GM12878 (cell line): ENCODE results near the gene IFITM1. TPM values are rescaled to one million over a fixed set of nuclear protein-coding genes. Genes with fewer than 3 reads are reported as not detected.

Experiments used
- BRCA1 ChIP-seq: IDR thresholded peaks from 2 replicates; pipeline ENCODE4 v1.6.1; 2011; ENCODE audit warnings: low read depth, low read length, improper control_type of control experiment
- CBX3 ChIP-seq: fragments of 200-600 bp; sonication (generic); IDR thresholded peaks from 2 replicates; pipeline ENCODE4 v1.6.1; 2016; ENCODE audit warnings: low read depth, borderline replicate concordance
- CUX1 ChIP-seq: IDR thresholded peaks from 2 replicates; pipeline ENCODE4 v1.6.1; 2012; ENCODE audit warnings: improper control_type of control experiment, low read depth, low read length; ENCODE audit not compliant: insufficient replicate concordance
- HDAC6 ChIP-seq: fragments of 200-600 bp; sonication (generic); IDR thresholded peaks from one replicate; pipeline ENCODE4 v1.8.0; 2017; ENCODE audit warnings: antibody characterized with exemption; ENCODE audit not compliant: unreplicated experiment
- HSF1 ChIP-seq: fragments of 150-350 bp; IDR thresholded peaks from 2 replicates; pipeline ENCODE4 v1.6.1; 2014; ENCODE audit warnings: mild to moderate bottlenecking, low read depth, low read length
- JUNB ChIP-seq: IDR thresholded peaks from 2 replicates; pipeline ENCODE4 v1.6.1; 2016; ENCODE audit warnings: antibody characterized with exemption, mild to moderate bottlenecking
- KDM1A ChIP-seq: fragments of 200-600 bp; sonication (generic); IDR thresholded peaks from 2 replicates; pipeline ENCODE4 v1.6.1; 2016; ENCODE audit warnings: borderline replicate concordance
- MTA2 ChIP-seq: fragments of 450-650 bp; IDR thresholded peaks from 2 replicates; pipeline ENCODE4 v1.6.1; 2016; ENCODE audit warnings: low read depth, mild to moderate bottlenecking, moderate library complexity
- MXI1 ChIP-seq: fragments of 150-350 bp; IDR thresholded peaks from 2 replicates; pipeline ENCODE4 v1.6.1; 2011; ENCODE audit warnings: low read depth, mild to moderate bottlenecking, inconsistent platforms, low read length, improper control_type of control experiment
- NRF1 ChIP-seq: conservative IDR thresholded peaks from 2 replicates; pipeline ENCODE4 v1.6.1; 2011; ENCODE audit warnings: mild to moderate bottlenecking, low read depth, low read length, improper control_type of control experiment
- PAX8 ChIP-seq: fragments of 450-650 bp; IDR thresholded peaks from 2 replicates; pipeline ENCODE4 v1.6.1; 2017; ENCODE audit warnings: mild to moderate bottlenecking, moderate library complexity
- RCOR1 ChIP-seq: conservative IDR thresholded peaks from 2 replicates; pipeline ENCODE4 v1.6.1; 2012; ENCODE audit warnings: low read depth, low read length, improper control_type of control experiment
- RELB ChIP-seq: fragments of 450-650 bp; IDR thresholded peaks from 2 replicates; pipeline ENCODE4 v1.6.1; 2017; ENCODE audit warnings: low read depth, mild to moderate bottlenecking, moderate library complexity
- SIN3A ChIP-seq: IDR thresholded peaks from 2 replicates; pipeline ENCODE4 v1.6.1; 2012; ENCODE audit warnings: low read depth, low read length, improper control_type of control experiment
- SKIL ChIP-seq: fragments of 450-650 bp; IDR thresholded peaks from 2 replicates; pipeline ENCODE4 v1.6.1; 2017; ENCODE audit warnings: mild to moderate bottlenecking, low read depth, inconsistent platforms; ENCODE audit not compliant: poor library complexity, severe bottlenecking
- SPI1 ChIP-seq: IDR thresholded peaks from 2 replicates; pipeline ENCODE4 v1.6.1; 2011; ENCODE audit warnings: low read depth, mild to moderate bottlenecking, low read length, moderate library complexity, borderline replicate concordance; ENCODE audit not compliant: insufficient read depth
- TAF1 ChIP-seq: IDR thresholded peaks from 2 replicates; pipeline ENCODE4 v1.6.1; 2011; ENCODE audit warnings: mild to moderate bottlenecking, low read depth, low read length, borderline replicate concordance
- TCF3 ChIP-seq: IDR thresholded peaks from 2 replicates; pipeline ENCODE4 v1.6.1; 2012; ENCODE audit warnings: low read depth, mild to moderate bottlenecking, low read length, borderline replicate concordance; ENCODE audit not compliant: insufficient read depth
- ZNF622 ChIP-seq: fragments of 450-650 bp; IDR thresholded peaks from 2 replicates; pipeline ENCODE4 v1.6.1; 2017; ENCODE audit warnings: mild to moderate bottlenecking, inconsistent platforms
- polyA plus RNA-seq, 11 experiments: library from polyadenylated mRNA; depleted of rRNA in 4 of 11; unstranded in 6 of 11; stranded (reverse) in 5 of 11; fragments of >200 nt; fragmentation: Nextera tagmentation in 4 of 11; fragmentation: Illumina TruSeq in 1 of 11; extraction: Ambion mirVana in 4 of 11; extraction: Trizol in 1 of 11; gene quantifications; 1 replicate in 1 of 11; 2 replicates in 10 of 11; pipeline versions ENCODE4 v1.2.1 to v1.2.3, GENCODE V29; 2011 to 2016; ENCODE audit warnings: inconsistent platforms in 2 of 11, missing spikeins in 2 of 11, low read depth in 1 of 11
- total RNA-seq, 4 experiments: library from RNA; depleted of rRNA in 3 of 4; stranded (reverse); fragments of >200 nt in 3 of 4; fragmentation: Illumina TruSeq in 1 of 4; extraction: Trizol in 1 of 4; gene quantifications; 2 replicates each; pipeline versions ENCODE4 v1.2.1 to v1.2.3, GENCODE V29; 2013 to 2021

IFITM1 gene
- total and polyA plus RNA-seq, 10 of the 15 experiments (the other 5 are each of a cell fraction or from before 2014, with no cell fraction given), result 396 to 2,788 (median 607) TPM

- TF ChIP-seq CUX1 (no peak), BRCA1 (no peak), MTA2 (0 out of 2 replicates have a peak, but pooled peaks have one; percentile 4), ZNF622 (no peak), JUNB (no peak), TAF1 (peak; percentile 88), SPI1 (no peak), PAX8 (no peak), NRF1 (no peak), MXI1 (no peak), RCOR1 (no peak), HDAC6 (peak; percentile 31), KDM1A (no peak), RELB (no peak), SKIL (no peak), SIN3A (no peak), TCF3 (0 out of 2 replicates have a peak, but pooled peaks have one; percentile 26), CBX3 (no peak), HSF1 (no peak)
These were observed 42.0 kb downstream of the IFITM1 start (continued) for GRCh38 chr11:355581-356458.
